ENCODE measurements around the gene CPED1.
"Not testable (repeated sequence)": the region's sequence is repeated elsewhere in the genome, so short reads cannot be mapped to it uniquely, and the experiment has no call there.

Gene CPED1

DNA sequence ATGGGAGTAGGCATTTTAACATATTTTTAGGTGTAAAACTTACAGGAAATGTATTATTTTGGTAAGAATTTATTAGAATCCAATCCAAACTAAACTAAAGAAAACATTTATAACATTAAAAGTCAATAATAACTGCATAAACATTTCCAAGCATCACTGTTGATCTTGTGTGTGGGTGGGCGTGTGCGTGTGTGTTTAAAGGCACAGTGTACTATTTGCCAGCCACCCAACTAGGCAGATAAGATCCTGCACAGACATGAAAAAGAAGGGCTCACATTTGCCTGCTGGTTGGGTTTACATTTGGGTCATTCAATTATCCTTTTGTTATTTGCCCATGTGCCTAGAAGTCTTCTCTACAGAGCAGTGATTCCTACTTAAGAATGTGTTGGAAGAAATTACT is 309.3 kb downstream of the CPED1 start:
- DNase-seq: no peak

DNA sequence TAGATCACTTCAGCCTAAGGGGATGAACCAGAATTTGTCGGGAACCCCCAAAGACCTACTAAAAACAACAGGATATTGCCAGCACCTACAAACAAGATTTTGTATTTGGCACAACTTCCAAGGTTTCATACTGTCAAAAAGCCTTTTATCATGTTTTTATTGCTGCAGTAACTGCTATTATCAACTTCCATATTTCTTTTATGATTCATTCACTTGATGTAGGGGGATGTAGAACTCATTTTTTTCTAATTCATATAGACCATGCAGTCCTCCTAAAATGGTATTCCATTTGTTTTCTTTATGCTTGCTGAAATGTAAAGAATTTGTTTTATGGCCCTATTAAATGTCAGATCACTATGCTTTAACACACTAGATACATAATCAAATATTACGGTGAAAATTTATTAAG is 310.3 kb downstream of the CPED1 start:
- DNase-seq: no peak

DNA sequence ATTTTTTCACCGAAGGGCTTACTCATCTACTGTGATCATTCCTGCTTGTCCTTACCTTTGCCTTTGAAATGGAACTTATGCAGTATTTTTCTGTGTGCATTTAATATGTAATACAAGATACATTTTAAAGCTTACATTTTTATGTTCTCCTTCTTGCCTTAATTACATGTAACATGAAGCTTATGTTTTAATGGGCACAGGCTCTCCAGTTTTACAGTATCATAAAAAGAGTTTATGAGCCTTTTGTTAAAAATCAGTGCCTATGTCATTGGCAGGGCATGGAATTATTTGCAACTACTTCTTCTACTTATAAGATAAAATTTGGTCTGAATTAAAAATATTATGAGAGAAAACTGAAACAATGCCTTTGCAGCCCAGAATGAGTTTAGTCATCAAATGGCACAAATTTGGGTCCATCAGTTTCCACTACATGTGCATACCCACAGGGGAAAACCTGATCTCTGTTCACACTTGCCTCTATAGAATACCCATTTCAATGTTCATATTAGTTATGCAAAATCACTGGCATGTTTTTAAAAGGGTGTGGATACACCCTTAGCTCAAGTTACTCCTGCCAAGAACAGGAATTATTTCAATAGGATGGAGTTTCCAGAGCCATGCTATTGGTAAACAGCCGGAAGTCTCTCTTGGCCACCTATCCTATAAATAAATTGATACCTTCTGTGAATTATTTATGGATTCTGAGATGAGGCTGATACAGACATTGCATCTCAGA is 312.3 kb downstream of the CPED1 start:
- no peak for DNase-seq

DNA sequence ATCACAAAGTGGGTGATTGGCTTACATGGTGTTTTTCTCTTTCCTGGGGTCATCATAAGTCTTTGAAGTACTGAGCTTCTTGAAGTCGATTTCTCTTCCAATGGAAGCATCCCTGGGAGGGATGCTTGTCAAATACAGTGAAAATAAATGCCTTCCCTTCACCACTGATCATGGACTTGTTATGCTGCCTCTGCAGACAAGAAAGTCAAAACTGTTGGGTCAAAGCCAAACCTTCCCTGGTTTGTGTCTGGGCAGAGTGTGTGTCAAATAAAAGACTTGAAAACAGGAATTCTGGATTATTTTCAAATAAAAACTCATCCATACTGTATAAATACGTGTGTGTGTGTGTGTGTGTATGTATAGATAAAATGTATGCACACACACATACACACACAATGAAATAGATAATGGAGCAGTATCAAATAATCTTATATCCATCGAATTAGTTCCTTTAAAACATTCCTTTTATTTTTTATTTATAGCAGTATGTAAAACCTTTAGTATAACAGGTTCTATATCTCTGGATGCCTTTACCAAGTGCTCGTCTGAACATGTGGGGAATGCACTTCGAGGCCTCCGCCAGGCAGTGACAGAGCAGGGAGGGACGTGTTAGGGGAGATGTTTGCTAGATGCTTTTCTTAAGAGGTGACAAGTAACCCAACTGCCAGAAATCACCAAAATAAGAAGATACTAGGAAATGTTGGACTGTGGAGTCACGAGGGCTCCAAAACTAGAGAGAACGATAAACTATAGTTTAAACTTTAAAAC is 313.1 kb downstream of the CPED1 start:
- DNase-seq: no peak

DNA sequence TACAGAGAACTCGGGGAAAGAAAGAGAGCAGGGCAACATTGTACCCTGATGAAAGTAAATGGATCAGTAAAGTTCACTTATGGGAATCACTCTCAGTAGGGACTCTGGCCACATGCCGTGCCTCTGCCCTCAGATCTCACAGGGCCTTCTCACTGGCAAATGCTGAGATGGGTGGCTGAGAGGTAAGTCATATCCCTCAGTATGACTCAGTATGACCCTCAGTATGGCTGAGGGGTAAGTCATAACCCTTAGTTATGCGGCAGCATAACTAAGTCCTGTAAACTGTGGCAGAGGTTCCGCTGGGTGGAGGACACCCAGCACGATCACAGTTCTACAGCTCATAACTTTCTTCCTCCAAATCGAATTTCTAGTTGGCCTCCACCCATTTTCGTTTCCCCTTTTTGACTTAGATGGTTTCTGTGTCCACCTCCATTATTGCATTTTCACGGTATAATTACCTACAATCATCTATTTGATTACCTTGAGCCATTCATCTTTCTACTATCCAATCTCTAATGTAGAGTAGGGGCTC is 313.8 kb downstream of the CPED1 start:
- no peak for DNase-seq

DNA sequence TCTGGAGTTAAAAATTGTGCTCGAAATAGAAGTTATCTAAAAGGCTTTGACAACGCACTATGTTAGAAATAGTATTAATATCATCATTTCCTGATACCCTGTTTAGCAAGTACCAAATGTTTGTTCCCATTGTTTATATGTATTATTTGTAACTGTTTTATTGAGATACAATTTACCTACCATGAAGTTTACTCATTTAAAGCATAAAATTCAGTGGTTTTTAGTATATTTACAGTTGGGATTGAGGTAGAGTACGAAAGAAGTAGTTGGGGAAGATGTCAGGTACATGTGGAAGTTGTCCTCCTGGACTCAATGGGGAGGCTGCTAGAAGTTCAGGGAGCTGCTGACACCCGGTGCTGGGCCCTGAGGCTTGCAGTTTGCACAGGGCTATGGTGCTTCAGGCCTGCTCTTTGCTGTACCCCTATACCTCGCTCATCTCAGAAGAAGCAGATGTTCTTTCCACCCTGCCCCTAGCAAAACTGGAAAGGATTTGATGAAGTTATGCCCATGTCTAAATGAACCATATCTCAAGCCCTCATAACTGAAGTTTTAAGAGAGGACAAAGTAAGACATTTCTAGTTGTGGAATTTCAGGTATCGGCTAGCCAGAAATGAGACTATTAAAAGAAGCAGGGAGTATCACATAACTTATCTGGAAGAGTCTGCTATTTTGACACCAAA is 315.1 kb downstream of the CPED1 start:
- no peak for DNase-seq

DNA sequence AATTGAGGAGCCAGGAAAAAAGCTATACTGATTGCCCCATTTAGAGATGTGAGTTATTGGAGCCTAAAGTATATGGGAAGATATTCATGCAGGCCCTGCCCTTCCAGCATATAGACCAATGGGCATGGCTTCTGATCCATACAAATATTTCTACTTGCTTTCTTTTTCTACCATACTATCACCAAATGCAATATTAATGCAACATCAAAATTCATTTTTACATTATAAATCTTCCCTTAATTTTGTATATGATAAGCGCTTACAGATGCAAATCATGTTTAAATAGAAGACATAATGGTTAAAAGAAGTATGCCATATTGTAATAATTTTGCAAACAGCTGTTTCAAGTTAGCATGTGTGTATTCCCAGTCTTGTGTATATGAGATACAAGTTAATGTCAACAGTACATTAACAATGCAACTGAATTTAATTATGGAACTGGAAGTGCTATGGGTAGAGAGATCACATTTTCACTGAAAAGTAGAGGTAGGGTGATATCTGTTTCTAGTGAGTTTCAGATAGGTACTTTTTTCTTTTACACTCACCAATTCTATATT is 315.7 kb downstream of the CPED1 start:
- no peak for DNase-seq

DNA sequence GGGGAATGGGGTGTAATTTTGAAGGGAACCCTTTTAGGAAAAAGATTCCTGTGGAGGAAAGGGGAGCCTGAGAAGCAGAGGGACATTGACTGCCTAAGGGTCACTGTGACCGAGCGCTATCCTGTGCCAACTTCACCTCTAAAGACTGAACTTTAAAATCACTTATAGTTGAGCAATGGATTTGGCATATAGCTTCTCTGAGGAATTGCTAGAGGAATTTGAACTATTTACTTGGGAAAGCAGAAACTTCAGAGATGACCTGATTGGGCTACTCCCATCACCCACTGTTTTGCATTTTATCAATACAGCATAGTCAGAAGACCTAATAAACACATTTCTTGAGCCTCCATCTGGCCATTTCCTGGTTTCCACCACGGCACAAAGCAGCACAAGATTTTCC is 316.6 kb downstream of the CPED1 start:
- no peak for DNase-seq

DNA sequence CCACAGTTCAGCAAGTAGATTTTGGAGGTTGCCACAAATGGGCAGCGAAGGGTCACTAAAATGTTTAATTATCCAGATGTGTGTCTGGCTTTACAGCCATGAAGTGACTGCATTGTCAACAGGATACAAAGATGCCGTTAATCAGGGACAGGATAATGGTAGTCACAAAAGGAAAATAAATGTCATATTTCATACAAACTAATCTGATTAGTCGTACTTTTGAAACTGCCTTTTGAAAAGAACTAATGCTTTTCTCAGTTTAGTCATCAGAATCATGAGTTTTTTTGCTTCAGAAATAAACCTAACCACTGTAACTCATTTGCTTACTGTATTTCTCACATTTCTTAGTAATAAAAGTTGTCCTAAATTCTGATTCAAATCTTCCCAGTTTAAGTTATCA is 318.1 kb downstream of the CPED1 start:
- no peak for DNase-seq

DNA sequence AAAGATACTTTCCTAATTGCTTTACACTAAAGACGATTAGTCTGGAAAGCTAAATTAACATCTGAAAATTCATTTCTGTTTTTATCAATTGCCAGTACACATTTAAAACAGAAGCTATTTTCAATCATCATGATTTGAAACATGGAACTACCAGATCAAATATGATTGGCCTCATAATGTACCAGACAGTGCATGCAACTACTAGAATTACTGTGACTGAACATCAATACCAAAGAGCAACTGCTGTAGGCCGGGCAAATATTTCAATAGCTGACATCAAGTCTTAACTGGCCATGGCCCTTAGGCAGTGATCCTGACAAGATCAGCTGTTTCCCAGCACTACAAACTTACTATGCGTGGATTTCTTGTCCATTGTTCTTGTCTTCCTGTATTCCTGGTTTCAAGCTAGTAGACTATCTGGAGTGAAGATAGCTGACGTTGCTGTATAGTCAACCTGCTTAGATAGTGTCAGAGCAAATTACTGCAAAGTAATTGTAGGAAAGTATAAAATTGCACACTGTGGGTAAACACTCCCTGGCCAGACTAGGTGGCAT is 318.6 kb downstream of the CPED1 start:
- no peak for DNase-seq

DNA sequence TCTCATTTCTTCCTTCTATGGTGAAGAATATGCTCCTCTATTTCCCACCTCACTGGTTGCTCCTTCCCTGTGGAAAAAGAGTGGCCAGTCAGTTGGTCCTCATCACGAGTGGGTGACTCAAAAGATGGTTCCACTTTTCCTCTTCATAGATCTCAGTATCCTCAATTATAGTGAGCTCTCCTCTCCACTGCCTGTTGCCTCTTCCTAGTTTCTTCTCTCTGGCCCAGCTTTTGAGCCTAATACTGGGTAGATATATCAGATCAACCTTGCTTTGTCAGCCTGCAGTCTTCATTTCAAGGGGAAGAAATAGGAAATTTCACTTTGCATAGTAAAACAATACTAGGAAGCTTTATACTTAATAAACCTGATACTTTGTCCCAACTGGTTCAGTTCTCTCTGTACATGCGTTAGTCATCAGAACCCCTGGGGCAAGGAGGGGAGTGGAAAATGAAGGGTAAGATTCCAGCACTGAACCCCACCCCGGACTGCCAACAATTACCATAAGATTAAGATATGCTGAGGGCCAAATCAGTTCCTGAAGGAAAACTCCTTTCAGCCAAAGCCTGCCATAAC is 324.8 kb downstream of the CPED1 start:
- DNase-seq: no peak

DNA sequence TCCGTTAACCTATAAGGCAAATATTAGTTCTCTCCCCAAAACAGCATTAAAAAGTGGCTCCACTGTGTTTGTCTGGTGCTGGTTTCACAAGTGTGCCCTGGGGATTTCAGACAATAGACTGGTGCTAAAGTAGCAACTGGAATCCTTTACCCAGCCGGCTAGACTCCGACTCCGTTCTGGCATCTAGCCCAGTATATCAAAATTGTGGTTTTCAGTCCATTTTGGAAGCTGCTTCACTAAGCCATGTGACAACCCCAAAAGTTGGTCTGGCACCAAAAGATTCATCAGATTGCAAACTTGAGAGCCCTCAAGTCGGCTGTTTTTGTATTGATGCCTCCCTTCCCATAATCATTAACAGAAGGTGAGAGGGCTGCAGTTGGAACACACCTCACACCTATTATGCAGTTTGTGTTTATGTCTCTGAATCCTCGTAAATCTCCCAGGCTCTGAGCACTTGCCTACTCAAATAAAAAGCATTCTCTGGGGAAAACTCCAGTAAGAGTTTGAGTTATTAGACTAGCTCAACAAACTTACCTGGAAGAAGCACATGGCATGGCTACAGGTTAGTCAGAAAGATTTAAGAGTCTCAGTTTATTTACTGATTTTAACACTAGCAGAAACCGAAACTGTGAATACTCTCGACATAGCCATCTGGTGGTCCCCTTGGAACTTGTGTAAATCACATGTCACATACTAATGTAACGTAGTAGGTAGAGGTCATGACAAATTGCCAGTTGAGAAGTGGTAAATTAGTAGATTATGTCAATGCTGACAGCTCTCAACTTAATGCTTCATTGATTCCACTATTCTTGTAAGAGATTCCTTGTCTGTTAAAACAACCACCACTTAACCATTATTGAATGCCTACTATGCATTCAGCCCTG is 325.5 kb downstream of the CPED1 start:
- peak; percentile 3 for DNase-seq

DNA sequence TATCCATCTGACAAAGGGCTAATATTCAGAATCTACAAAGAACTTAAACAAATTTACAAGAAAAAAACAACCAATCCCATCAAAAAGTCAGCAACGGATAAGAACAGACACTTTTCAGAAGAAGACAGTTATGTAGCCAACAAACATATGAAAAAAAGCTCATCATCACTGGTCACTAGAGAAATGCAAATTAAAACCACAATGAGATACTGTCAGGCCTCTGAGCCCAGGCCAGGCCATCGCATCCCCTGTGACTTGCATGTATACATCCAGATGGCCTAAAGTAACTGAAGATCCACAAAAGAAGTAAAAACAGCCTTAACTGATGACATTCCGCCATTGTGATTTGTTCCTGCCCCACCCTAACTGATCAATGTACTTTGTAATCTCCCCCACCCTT is 326.7 kb downstream of the CPED1 start:
- not testable (repeated sequence) for DNase-seq

DNA sequence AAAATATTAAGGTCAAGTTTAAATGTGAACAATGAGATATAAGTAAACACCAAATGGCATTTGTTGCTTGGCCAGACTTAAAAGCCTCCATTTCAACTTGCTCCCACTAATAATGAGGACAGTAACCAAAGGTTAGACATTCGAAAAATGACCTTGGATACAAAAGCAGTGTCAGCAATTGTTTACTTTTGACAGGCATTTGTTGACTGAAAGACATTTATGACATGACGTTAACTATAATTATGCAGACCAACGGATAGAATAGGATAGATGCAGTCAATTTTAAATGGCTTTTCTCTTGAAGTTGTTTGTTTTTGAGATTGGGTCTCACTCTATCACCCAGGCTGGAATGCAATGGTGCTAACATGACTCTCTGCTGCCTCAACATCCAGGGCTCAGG is 333.9 kb downstream of the CPED1 start:
- DNase-seq: peak; percentile 9

DNA sequence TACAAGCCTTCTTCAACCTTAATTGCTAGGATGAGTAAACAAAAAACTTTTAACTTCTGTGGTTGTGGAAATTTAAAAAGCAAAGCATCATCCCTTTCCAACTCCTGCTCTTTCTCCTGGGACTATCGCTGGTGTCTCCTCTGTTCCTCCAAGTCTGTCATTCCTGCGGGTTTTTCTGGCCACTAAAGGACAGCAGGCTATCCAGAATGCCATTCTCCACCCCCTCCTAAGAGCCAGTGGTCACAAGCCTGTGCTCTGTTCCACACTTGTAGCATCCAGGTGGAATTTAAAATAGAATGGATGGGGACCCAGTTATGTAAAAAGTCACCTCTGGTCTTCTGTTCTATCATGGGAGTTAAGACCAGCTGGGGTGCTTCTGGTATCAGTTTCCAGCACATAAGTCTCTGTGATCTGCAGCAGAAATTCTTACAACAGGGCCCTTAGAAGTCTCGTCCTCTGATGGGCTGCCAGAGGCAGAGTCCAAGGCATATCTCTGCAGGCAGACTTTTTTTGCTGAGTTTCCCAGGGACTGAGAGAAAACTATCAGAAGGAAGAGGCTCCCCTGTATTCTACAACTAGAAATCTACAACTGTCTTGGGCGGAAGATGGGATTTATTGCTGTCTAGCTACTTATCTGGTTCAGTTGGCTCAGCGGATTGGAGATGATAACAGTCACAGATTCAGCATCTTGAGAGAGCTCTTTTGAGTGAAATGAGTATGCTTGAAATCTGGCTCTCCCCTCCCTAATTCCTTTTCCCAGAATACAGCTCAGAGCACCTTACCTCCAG is 335.2 kb downstream of the CPED1 start:
- no peak for DNase-seq

DNA sequence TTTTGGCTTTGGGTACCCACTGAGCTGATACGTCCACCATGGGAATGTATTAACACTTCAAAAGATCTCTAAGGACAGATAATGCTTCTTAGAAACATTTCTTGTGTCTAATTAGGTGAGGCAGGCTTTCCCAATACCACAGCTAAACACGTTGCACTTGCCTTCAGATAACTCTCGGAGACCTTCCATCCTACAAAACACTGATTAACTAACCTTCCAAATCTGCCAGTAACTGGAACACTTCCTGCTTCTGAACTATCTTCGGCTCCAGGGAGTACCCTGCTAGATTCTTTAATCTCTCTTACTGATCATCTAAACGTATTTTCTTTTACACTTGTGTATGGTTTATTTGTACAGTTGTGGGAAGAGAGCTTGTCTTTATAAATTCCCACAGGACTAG is 339.2 kb downstream of the CPED1 start:
- DNase-seq: no peak

DNA sequence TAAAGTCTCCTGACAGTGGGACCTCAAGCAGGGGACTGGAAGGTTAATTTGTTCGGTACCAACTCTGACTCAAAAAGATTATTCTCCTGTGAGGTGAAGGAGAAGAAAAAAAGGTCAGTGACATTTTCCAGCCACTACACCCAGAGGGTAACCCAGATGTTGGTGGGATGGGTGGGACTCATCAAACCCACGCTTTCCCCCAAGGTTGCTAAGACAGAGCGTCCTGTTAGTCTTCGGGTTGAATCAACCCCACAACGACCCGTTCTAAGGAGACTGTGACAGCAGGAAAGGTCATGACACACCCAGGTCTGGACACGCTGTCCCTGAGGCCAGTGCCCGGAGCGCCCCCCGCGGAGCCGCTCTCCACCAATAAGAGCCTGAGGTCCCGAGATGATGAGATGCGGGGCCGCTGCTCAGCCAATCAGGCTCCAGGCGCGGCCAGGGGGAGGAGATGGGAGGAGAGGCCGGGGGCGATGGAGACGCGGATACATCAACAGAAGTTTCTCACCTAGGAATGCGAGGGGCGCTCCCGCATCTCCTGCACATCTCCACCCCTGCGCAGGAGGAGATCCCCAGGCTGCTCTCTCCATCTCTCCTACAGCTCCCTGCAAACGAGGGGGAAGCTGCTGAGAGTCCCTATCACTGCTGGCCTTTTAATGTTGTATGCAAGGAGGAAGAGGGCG is 340.1 kb downstream of the CPED1 start, which contains the start of gene WNT16:
TSS of gene WNT16 (plus strand) at position 493 of the 683 bp plus-strand sequence. CDS start 293 bp downstream, outside the sequence.
- DNase-seq: no peak

DNA sequence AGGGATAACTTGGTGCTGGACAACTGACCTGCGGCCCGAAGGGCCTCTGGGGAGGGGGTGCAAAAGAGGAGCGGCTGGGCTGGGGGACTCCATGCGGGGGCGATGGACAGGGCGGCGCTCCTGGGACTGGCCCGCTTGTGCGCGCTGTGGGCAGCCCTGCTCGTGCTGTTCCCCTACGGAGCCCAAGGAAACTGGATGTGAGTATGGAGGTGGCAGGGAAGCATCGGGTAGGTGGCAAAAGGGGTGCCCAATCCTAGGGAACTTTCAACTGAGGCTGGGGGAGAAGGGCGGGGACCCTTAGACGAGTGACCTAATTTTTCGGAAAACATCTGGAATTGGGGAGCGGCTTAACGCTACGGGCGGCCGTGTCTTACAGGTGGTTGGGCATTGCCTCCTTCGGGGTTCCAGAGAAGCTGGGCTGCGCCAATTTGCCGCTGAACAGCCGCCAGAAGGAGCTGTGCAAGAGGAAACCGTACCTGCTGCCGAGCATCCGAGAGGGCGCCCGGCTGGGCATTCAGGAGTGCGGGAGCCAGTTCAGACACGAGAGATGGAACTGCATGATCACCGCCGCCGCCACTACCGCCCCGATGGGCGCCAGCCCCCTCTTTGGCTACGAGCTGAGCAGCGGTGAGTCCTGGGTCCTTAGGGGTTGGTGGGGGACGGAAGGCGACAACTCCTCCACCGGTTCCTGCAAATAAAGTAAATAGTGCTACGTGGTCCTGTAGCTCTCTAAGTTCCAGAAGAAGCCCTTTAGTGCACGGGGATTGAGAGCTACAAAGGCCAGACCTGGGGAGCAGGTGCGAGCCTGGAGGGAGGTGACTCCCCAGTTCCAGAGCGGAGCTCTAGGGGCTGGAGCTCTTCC is 340.9 kb downstream of the CPED1 start:
- DNase-seq: peak; percentile 9
